GM23338 (cell line): ENCODE data around the gene DPH5. TPM values are rescaled to one million over a fixed set of nuclear protein-coding genes. Genes with fewer than 3 reads are reported as not detected.

Source experiments
- ATAC-seq: fragments of 200-7000 bp; cut with Tn5 transposase; 3 replicates; pipeline ENCODE4 v1.9.1; 2020
- DNase-seq: peaks from one replicate; pipeline ENCODE4 v3.0.0-alpha.2; 2015; ENCODE audit warnings: low spot score
- H2AFZ ChIP-seq: fragments of 200-600 bp; sonication (generic); 2 replicates; pipeline ENCODE4 v1.8.0; 2016; ENCODE audit warnings: antibody characterized with exemption, mild to moderate bottlenecking, moderate library complexity
- H3F3A ChIP-seq: fragments of 200-600 bp; sonication (generic); replicated peaks from 2 replicates; pipeline ENCODE4 v1.8.0; 2017; ENCODE audit warnings: antibody characterized with exemption, mixed run types, low read depth
- H3K27ac ChIP-seq: fragments of 200-600 bp; sonication (generic); 2 replicates; pipeline ENCODE4 v1.6.1; 2016; ENCODE audit warnings: low read depth
- H3K27me3 ChIP-seq: fragments of 200-600 bp; sonication (generic); 2 replicates; pipeline ENCODE4 v1.8.0; 2016; ENCODE audit warnings: mild to moderate bottlenecking, mixed run types, moderate library complexity; ENCODE audit not compliant: insufficient read depth
- H3K36me3 ChIP-seq: fragments of 200-600 bp; sonication (generic); 2 replicates; pipeline ENCODE4 v1.8.0; 2016; ENCODE audit warnings: mild to moderate bottlenecking; ENCODE audit not compliant: insufficient read depth
- H3K4me1 ChIP-seq: fragments of 200-600 bp; sonication (generic); 2 replicates; pipeline ENCODE4 v1.8.0; 2016; ENCODE audit warnings: mild to moderate bottlenecking, moderate library complexity; ENCODE audit not compliant: insufficient read depth
- H3K4me2 ChIP-seq: fragments of 200-600 bp; sonication (generic); 2 replicates; pipeline ENCODE4 v1.7.1; 2017; ENCODE audit warnings: mixed run types
- H3K4me3 ChIP-seq: fragments of 200-600 bp; sonication (generic); 2 replicates; pipeline ENCODE4 v1.6.1; 2016; ENCODE audit warnings: mixed run types
- H3K79me2 ChIP-seq: fragments of 200-600 bp; sonication (generic); replicated peaks from 2 replicates; pipeline ENCODE4 v1.8.0; 2017; ENCODE audit warnings: mild to moderate bottlenecking; ENCODE audit not compliant: insufficient read depth
- H3K9me2 ChIP-seq: fragments of 200-600 bp; sonication (generic); 2 replicates; pipeline ENCODE4 v1.8.0; 2017; ENCODE audit not compliant: insufficient read depth
- H4K20me1 ChIP-seq: fragments of 200-600 bp; sonication (generic); replicated peaks from 2 replicates; pipeline ENCODE4 v1.8.0; 2017; ENCODE audit warnings: mild to moderate bottlenecking; ENCODE audit not compliant: insufficient read depth
- H3K27ac Mint-ChIP-seq: 2 replicates; pipeline ENCODE4 v1.8.0; 2020; ENCODE audit warnings: inconsistent platforms, mild to moderate bottlenecking, moderate library complexity, mixed read lengths
- H3K27me3 Mint-ChIP-seq: 3 replicates; pipeline ENCODE4 v1.8.0; 2022; ENCODE audit warnings: low read depth, mild to moderate bottlenecking, moderate library complexity, mixed read lengths, inconsistent platforms; ENCODE audit not compliant: insufficient read depth, poor library complexity
- H3K36me3 Mint-ChIP-seq: 3 replicates; pipeline ENCODE4 v1.8.0; 2021; ENCODE audit warnings: low read depth, mild to moderate bottlenecking, inconsistent platforms, moderate library complexity, mixed read lengths
- H3K4me1 Mint-ChIP-seq: 3 replicates; pipeline ENCODE4 v1.8.0; 2020; ENCODE audit warnings: mild to moderate bottlenecking, inconsistent platforms, mixed read lengths
- H3K4me3 Mint-ChIP-seq: 3 replicates; pipeline ENCODE4 v1.8.0; 2021; ENCODE audit warnings: moderate library complexity, mild to moderate bottlenecking, inconsistent platforms, mixed read lengths
- H3K9me3 Mint-ChIP-seq: 3 replicates; pipeline ENCODE4 v1.8.0; 2020; ENCODE audit warnings: moderate library complexity, mild to moderate bottlenecking, inconsistent platforms, mixed read lengths
- CREB1 ChIP-seq: fragments of 250-450 bp; sonication (Bioruptor Pico); IDR thresholded peaks from 2 replicates; pipeline ENCODE4 v1.5.0; 2020; ENCODE audit warnings: low read depth, mild to moderate bottlenecking, moderate library complexity
- ETS1 ChIP-seq: IDR thresholded peaks from 2 replicates; pipeline ENCODE4 v1.6.1; 2016; ENCODE audit warnings: antibody characterized with exemption
- JUNB ChIP-seq: IDR thresholded peaks from one replicate; pipeline ENCODE4 v1.6.1; 2016; ENCODE audit warnings: antibody characterized with exemption; ENCODE audit not compliant: unreplicated experiment
- NANOG ChIP-seq: IDR thresholded peaks from 2 replicates; pipeline ENCODE4 v1.6.1; 2016; ENCODE audit warnings: antibody characterized with exemption, borderline replicate concordance
- REST ChIP-seq: IDR thresholded peaks from one replicate; pipeline ENCODE4 v1.6.1; 2018; ENCODE audit warnings: antibody characterized with exemption; ENCODE audit not compliant: unreplicated experiment
- STAT1 ChIP-seq: IDR thresholded peaks from one replicate; pipeline ENCODE4 v1.6.1; 2016; ENCODE audit warnings: antibody characterized with exemption; ENCODE audit not compliant: unreplicated experiment
- ZNF114 ChIP-seq: fragments of 250-450 bp; sonication (Bioruptor Pico); IDR thresholded peaks from 2 replicates; pipeline ENCODE4 v1.5.0; 2020; ENCODE audit warnings: mild to moderate bottlenecking, moderate library complexity
- ZNF331 ChIP-seq: fragments of 250-450 bp; sonication (Bioruptor Pico); IDR thresholded peaks from 2 replicates; pipeline ENCODE4 v1.5.0; 2020; ENCODE audit warnings: low read depth, mild to moderate bottlenecking, moderate library complexity
- polyA plus RNA-seq: library from polyadenylated mRNA; unstranded; fragments of >200 nt; fragmentation: Nextera tagmentation; extraction: Ambion mirVana; gene quantifications from 2 replicates; pipeline ENCODE4 v1.2.1, GENCODE V29; 2016
- total RNA-seq: library from RNA; depleted of rRNA; stranded (reverse); fragments of >200 nt; shearing (Covaris generic); gene quantifications from 2 replicates; pipeline ENCODE4 v1.2.3, GENCODE V29; 2014
- TF ChIP-seq, protein P1 (sequence below), 2 experiments: fragments of 200-600 bp in 1 of 2; sonication (generic) in 1 of 2; conservative IDR thresholded peaks; 2 replicates each; pipeline versions ENCODE4 v1.5.1 to v1.6.1; 2016 to 2017; ENCODE audit warnings: antibody characterized with exemption in 2 of 2, low read depth in 2 of 2, mild to moderate bottlenecking in 2 of 2, moderate library complexity in 1 of 2

DPH5 gene
- total and polyA plus RNA-seq, 2 experiments from 2014 or later = 50.6 to 53.5 TPM

- Mint-ChIP-seq H3K27me3 (no peaks in the 10 kb centered on the region), H3K4me3 (no peak overlapping the region), H3K27ac (no peak overlapping the region)
Observed at GRCh38 chr1:100976936-100977335, 48.6 kb downstream of the DPH5 start.

More at GRCh38 chr1:100976936-100977335, 48.6 kb downstream of the DPH5 start:
- Histone ChIP-seq H3K27me3 (no peaks in the 10 kb centered on the region), H3F3A (no peaks in the 10 kb centered on the region), H2AFZ (no peak overlapping the region), H3K4me2 (no peak overlapping the region), H3K4me3 (no peak overlapping the region), H3K27ac (no peak overlapping the region), H3K9me2 (no peaks in the 10 kb centered on the region), H4K20me1 (no peaks in the 10 kb centered on the region), H3K79me2 (no peaks in the 10 kb centered on the region), H3K36me3 (0 out of 2 replicates have a peak, but pooled peaks cover 3% of the 10 kb centered on the region), H3K4me1 (peaks cover 7% of the 10 kb centered on the region)
- peaks cover 25% of the 10 kb centered on the region for H3K36me3 Mint-ChIP-seq
- no peak for DNase-seq
- no peak for TF ChIP-seq CREB1 (CRISPR knock-in tag)
- TF ChIP-seq REST = no peak
- TF ChIP-seq STAT1 = no peak
- TF ChIP-seq ETS1 = no peak
- no peak for TF ChIP-seq ZNF114
- no peak for TF ChIP-seq NANOG
- no peak for TF ChIP-seq ZNF331 (CRISPR knock-in tag)
- no peak for TF ChIP-seq JUNB
- TF ChIP-seq, protein P1, sequence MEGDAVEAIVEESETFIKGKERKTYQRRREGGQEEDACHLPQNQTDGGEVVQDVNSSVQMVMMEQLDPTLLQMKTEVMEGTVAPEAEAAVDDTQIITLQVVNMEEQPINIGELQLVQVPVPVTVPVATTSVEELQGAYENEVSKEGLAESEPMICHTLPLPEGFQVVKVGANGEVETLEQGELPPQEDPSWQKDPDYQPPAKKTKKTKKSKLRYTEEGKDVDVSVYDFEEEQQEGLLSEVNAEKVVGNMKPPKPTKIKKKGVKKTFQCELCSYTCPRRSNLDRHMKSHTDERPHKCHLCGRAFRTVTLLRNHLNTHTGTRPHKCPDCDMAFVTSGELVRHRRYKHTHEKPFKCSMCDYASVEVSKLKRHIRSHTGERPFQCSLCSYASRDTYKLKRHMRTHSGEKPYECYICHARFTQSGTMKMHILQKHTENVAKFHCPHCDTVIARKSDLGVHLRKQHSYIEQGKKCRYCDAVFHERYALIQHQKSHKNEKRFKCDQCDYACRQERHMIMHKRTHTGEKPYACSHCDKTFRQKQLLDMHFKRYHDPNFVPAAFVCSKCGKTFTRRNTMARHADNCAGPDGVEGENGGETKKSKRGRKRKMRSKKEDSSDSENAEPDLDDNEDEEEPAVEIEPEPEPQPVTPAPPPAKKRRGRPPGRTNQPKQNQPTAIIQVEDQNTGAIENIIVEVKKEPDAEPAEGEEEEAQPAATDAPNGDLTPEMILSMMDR (conservative IDR thresholded peaks at IDR 0.05; ENCODE audit: low read depth in 2 of 2) = no peak
- peaks cover 7% of the 10 kb centered on the region for H3K4me1 Mint-ChIP-seq
- H3K9me3 Mint-ChIP-seq = no peaks in the 10 kb centered on the region
- ATAC-seq = no peak
